Choroid plexus epithelial cell (primary cell): ENCODE data around the gene TNIP2.

ENCODE experiments used
- DNase-seq: peaks from one replicate; pipeline ENCODE4 v3.0.0-alpha.2; 2010; ENCODE audit warnings: low read depth
- H3K4me3 ChIP-seq: 2 replicates; pipeline ENCODE4 v1.5.1; 2011; ENCODE audit warnings: low read depth, mild to moderate bottlenecking, control low read depth, low read length, moderate library complexity
- CTCF ChIP-seq: conservative IDR thresholded peaks from 2 replicates; pipeline ENCODE4 v1.5.1; 2011; ENCODE audit warnings: low read depth, mild to moderate bottlenecking, control low read depth, inconsistent platforms, low read length, moderate library complexity

The TNIP2 gene

GRCh38 chr4:2796849-2797544 is 40.9 kb upstream of the TNIP2 start:
- TF ChIP-seq CTCF = no peak
- no peak for DNase-seq
- no peak overlapping the region for H3K4me3 ChIP-seq

- no peak overlapping the region for H3K4me3 ChIP-seq
- no peak for TF ChIP-seq CTCF
- DNase-seq = peak; percentile 53
These were observed 40.0 kb upstream of the TNIP2 start for GRCh38 chr4:2795893-2796848.

- no peak overlapping the region for H3K4me3 ChIP-seq
- no peak for TF ChIP-seq CTCF
- DNase-seq = no peak
These were observed 39.3 kb upstream of the TNIP2 start for GRCh38 chr4:2795300-2795892.

GRCh38 chr4:2794486-2795299 is 38.6 kb upstream of the TNIP2 start:
- peak overlapping the region; percentile 72 for H3K4me3 ChIP-seq
- TF ChIP-seq CTCF = no peak
- DNase-seq = peak; percentile 79

- DNase-seq = peak; percentile 57
- peak overlapping the region; percentile 72 for H3K4me3 ChIP-seq
- no peak for TF ChIP-seq CTCF
These were observed 37.7 kb upstream of the TNIP2 start for GRCh38 chr4:2793586-2794485.
